Ureter (tissue), 1 donor: ENCODE measurements around the gene DENND2C. TPM values are rescaled to one million over a fixed set of nuclear protein-coding genes. Genes with fewer than 3 reads are reported as not detected.
"Not testable (repeated sequence)": the region's sequence is repeated elsewhere in the genome, so short reads cannot be mapped to it uniquely, and the experiment has no call there.

Source experiments
- DNase-seq: peaks from one replicate; pipeline ENCODE4 v3.0.0-alpha.2; 2020; ENCODE audit warnings: low spot score
- total RNA-seq: library from RNA; stranded (reverse); gene quantifications from one replicate; pipeline ENCODE4 v1.2.4, GENCODE V29; 2023
- donor health status: DM: yes; HTN: yes; CAD: no.

DENND2C gene
- total RNA-seq, 1 donor from 2014 or later, result 8.4 TPM

DNA sequence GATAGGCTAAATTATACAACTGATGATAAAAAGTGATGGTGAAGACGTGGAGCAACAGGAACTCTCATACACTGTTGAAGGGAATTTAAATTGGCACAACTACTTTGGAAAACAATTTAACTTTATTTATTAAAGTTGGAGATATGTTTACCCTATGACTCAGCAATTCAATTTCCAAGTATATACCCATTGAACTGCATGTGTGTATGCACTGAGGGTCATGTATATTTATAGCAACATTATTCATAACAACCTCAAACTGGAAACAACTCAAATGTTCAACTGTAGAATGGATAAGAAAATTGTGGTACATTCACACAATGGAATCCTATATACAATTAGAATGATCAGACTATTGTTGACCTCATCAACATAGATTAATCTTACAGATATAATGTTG lies 71.9 kb downstream of the DENND2C start:
- DNase-seq, result no peak

DNA sequence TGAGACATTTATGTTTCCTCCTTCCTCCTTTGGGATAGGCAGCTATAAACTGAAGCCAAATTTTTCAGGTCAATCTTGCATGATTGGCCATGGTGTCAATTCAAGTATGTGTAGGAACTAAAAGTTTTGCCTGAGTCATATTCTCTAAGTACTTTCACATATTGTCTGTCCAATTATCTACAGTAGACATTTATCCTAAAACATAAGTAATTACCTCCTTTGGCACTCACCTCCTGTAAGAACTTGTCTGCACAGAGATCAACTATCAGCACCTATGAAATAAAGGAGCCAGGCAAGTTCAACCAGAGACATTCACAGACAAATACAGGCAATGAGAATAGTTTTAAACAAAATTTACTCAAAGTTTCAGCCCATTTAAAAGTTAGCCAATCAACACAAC lies 74.2 kb downstream of the DENND2C start:
- no peak for DNase-seq

DNA sequence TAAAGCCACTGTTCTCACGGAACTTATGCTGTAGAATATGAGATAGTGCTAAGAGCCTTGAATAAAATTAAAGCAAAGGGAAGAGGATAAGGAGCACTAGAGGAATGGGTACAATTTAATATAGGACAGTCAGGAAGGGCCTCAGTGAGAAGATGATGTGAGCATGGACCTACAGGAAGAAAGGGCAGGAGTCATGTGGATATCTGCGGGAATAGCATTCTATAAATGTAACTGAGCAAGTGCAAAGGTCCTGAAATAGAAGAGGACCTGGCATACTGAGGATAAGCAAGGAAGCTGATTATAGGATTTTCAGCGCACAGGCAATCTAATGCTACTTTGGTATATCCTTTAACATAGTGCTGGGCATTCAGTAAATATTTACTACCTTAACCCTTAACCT lies 75.8 kb downstream of the DENND2C start:
- DNase-seq, result no peak

DNA sequence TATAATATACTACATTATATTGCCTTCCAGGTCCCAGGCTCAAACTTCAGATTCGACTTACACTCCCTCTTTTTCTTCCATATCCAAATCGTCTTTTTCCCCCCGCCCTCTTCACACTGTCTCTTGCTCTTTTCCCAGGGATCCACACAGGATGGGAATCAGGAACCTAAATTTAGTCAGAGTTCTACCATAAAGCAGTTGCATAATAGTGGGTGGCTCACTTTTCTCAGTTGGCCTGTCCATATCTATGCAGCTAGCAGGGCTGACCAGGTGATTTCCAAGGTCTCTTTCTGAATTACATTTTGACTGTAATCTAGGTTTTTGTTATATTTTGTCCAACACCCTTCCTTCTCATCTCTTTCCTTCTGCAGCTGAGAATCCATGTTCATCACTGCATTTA lies 80.7 kb downstream of the DENND2C start:
- DNase-seq, result no peak

DNA sequence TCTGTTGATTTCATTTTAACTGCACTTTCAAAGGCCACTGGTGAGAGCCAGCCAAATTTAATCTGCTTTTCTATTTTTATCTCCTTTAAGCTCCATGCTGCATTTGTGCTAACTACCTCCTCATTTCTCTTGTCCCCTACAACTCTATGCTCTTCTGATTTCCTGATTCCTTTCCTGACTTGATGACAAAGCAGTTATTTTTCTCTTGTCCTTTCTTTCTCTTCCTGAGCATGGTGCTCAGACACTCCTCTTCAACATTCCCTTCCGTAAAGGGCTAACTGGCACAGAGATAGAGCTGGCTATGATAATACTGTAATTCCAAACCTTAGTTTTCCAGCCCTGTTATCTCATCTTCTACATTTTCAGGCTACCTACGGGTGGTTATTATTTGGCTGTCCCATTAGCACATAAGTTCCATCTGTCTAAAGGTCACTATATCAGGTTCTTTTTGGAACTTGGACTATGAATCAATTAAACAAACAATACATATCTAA lies 81.6 kb downstream of the DENND2C start:
- DNase-seq, result no peak

DNA sequence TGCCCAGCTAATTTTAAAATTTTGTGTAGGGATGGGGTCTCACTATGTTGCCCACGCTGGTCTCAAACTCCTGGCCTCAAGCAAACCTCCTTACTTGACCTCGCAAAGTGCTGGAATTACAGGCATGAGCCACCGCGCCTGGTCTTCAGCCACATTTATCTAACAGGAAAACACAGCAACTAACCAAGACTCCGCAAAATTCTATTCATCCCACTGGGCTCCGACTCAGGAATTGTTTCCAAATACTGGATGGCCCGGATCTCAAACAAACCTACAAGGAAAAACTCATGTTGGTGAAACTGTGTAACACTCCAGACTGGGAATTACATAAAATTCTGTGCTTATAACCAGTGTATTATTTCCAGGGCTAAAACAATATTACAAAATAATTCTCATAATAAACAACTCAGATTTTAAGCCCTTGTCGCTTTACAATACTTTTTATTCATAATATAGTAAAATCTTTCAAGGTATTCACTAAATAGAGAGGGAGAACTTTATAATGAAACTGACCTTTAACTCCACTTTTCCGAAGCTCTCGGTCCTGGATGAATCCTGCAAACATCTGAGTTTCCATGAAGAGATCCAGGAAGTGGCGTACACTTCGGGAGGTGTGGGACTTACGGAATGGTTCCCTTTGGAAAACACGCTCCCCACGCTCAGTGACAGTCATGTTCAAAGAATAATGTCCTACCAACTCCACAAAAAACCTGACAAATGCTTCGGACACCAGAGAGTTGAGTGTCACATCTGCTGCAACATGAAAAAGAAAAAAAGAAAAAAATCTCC lies 82.5 kb downstream of the DENND2C start:
- no peak for DNase-seq

DNA sequence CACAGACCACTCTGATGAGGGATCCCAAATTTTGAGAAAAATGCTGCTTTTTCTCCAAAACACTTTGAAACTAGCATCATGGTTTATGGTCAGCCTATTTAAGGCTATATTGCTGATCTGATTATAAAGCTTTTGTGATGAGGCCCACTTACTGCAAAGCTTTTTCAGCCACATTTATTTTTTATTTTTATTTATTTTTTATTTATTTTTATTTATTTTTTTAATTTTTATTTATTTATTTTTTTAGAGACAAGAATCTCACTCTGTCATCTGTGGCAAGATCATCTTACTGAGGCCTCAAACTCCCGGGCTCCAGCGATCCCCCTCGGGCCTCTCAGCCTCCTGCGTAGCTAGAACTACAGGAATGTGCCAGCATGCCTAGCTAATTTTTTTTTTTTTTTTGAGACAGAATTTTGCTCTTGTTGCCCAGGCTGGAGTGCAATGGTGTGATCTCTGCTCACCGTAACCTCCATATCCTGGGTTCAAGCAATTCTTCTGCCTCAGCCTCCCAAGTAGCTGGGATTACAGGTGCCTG lies 83.3 kb downstream of the DENND2C start:
- DNase-seq, result no peak

DNA sequence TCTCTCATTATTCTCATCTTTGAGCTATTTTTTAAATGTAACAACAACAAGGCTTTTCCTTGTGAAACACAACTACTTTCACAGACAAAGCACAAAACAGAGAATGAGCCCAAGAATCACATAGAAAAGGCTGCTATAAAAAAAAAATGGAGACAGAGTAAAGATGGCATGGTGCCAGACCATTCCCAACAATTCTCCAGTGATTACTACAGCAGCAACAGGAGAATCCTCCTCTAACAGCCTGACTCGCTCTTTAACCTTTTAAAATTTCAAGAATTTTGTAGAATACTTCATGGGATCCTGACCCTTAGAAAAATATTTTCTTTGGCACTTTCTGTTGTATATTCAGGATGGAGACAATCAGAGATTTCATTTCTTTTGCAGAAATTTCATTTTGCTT lies 84.6 kb downstream of the DENND2C start:
- no peak for DNase-seq

DNA sequence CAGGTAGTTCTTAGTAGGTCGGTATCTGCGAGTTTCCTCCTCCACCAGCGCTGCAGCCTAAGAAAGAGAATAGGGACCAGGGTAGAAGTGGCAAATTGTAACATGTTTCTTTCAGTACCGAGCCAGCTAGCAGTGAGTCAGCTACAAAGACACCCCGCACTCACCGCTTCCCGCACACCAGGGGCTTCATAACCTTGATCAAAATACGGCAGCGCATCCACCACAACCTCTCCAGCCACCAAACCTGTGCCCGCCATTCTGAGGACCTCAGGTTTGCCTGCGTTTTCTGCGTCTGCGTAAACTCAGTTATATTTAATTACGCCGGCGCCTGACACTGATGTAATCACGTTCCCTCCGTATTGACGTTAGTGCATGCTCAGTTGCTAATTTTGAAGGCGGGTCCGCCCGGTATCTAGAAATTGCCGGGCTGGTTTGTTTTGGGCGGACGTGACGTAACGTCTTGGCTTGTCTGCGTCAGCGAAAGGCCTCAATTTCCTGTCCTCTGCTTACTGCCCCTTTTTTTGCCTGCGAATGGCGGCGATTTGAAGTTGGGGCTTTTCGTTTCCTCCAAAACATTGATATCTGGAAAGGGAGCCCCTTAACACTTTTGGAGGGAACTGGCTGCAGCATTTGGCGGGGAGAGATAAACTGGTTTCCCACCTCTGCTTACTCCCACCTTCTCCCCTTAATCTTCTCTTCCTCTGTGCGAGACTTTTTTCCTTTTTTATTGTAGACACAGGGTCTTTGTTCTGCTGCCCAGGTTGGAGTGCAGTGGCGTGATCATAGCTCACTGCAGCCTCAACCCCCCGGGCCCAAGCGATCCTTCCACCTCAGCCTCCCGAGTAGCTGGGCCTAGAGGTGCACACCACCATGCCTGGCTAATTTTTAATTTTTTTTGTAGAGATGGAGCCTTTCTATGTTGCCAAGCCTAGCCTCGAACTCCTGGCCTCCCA lies 88.2 kb downstream of the DENND2C start, which contains the start of gene BCAS2:
BCAS2 (minus strand) TSS at position 281 of the 953 bp plus-strand sequence; CDS start at position 257, 24 bp downstream.
- DNase-seq, result peak; percentile 98

DNA sequence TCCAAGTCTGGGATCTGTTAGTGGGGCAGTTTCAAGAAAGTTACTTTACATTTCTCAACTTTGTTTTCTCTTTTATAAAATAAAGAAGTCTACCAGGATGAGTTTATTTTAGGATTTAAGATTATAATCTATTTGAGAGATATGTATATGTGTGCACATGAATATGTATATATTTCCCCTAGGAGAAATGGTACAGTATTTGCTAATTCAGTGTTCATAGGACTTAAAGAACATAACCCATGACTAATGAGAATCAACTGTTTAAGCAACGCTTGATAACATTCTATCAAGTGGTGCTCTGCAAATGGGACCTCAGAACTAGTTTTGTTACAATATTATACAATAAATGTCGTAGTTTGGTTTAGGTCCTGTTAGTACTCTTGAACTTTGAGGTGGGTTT lies 95.5 kb downstream of the DENND2C start:
- no peak for DNase-seq

DNA sequence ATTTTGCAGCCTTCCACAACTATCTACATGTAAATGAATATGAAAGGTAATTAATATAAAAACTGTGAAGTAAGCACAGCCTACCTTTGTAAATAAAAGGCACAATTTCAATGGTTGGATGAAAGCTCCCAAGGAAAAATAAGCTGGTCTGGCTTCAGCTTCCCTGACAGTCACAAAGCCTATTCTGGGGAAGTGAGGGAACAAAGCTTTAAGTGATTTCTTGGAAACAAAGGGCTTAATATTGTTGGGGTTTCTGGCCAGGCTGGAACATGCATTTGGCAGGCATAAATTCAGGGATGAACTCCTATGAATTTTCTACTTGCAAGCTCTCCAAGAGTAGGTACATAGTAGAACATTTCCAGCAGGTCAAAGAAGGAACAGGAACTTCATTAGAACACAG lies 105.7 kb downstream of the DENND2C start:
- no peak for DNase-seq

DNA sequence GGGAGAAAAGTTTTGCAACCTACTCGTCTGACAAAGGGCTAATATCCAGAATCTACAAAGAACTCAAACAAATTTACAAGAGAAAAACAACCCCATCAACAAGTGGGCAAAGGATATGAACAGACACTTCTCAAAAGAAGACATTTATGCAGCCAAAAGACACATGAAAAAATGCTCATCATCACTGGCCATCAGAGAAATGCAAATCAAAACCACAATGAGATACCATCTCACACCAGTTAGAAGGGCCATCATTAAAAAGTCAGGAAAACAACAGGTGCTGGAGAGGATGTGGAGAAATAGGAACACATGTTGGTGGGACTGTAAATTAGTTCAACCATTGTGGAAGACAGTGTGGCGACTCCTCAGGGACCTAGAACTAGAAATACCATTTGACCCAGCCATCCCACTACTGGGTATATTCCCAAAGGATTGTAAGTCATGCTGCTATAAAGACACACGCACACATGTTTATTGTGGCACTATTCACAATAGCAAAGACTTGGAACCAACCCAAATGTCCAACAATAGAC lies 106.8 kb downstream of the DENND2C start:
- DNase-seq, result not testable (repeated sequence)

DNA sequence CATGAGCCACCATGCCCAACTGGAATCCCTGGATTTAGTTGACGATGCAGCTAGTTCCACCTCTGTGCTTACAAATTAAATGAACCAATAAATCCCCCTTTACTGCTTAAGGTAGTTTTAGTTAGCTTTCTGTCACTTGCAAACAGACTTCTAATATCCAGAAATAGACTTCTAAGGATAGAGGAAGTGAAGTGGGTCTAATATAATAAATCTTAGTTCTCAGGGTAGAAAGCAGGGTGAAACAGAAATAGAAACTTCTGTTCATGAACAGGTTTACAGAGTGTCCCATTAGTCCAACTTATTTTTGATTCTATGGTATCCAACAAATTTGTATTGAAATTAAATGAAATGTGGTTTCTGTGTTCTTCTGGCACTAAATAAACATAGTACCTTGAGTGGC lies 108.5 kb downstream of the DENND2C start:
- DNase-seq, result no peak

DNA sequence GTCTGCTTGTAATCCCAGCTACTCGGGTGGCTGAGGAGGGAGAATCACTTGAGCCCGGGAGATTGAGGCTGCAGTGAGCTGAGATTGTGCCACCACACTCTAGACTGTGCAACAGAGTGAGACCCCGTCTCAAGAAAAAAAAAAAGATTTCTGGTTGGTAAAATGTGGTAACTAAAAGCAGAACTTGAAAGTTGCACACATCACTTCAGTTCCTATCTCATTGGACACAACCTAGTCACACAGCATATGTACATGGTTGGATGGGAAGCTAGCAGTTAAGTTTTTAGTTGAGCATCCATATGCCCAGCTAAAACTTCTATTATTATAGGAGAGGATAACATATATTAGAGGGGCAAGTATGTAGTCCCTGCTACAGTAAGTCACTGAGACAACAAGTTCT lies 110.5 kb downstream of the DENND2C start:
- no peak for DNase-seq

DNA sequence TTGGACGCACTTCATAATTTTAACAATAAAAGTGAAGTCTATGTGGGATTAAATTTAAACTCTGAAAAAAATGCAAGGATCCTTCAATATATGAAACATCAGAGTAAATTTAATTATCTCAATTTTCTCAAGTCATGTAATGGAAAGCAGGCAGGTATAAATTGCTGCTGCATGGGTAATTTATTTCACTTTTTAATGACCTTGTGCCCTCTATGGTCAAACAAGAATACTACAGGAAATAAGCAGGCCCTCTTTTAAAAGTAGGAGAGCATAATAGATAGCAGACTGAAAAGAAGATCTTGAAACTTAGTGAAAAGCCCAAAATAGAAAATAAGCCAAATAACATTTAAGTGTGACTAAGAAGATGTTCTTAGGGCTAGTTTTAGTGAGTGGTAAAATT lies 111.3 kb downstream of the DENND2C start:
- no peak for DNase-seq

DNA sequence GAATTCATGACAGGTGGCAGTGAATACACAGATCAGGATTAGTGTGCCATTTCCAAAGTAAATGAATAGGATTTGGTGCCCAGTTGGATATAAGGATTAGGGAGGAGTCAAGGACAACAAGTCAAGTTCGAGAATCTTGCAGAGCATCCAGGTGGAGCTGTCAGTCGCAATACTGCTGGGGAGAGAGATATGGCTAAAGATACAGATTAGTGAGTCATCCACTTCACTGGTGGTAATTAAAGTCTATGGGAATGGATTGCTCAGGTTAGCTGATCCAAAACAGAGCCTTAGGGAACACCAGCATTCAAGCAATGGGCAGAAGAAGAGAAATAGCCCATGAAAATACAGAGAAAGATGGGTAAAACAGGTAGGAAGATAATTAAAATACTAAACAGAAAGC lies 115.3 kb downstream of the DENND2C start:
- DNase-seq, result no peak

DNA sequence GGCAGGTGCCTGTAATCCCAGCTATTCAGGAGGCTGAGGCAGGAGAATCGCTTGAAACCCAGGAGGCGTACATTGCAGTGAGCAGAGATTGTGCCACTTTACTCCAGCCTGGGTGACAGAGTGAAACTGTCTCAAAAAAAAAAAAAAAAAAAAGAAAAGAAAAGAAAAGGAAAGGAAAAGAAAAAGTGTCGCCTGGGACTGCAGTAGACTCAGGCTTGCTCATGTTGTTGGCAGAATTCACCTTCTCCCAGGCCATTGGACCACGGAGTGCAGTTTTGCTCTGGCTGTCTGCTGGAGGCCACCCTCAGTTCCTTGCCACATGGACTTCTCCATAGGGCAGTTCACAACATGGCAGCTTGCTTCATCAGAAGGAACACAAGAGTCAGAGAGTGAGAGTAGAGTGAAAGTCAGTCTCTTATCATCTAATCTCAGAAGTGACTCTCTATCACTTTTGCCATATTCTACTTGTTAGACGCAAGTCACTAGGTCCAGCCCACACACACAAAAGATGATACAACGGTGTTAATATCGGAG lies 117.7 kb downstream of the DENND2C start:
- DNase-seq, result no peak

DNA sequence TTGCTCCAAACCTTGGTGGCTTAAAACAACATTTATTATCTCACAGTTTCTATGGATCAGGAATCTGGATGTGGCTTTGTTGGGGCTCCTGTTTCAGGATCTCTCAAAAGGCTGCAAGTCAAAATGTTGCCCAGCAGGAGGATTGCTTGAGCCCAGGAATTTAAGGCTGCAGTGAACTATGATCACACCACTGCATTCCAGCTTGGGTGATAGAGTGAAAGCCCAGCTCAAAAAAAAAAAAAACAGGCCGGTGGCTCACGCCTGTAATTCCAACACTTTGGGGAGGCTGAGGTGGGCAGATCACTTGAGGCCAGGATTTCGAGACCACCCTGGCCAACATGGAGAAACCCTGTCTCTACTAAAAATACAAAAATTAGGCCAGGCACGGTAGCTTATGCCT lies 118.4 kb downstream of the DENND2C start:
- DNase-seq, result no peak

DNA sequence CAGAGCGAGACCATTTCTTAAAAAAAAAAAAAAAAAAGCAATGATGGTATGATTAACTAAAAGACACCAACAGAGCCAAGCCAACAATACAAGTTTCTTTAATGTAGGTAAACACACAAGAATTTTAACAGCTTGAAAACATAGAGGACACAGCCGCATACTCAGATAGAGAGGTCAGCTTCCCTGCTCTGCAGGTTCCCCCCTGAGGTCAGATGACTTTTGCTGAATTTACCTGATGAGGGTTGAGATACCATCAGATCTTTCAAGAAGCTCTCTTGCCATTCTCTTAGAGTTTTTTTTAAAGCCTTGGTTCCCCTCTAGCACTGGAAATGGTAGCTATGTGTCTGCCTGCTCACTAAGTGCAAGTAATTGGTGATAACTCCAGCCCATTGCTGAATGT lies 119.5 kb downstream of the DENND2C start:
- DNase-seq, result no peak

DNA sequence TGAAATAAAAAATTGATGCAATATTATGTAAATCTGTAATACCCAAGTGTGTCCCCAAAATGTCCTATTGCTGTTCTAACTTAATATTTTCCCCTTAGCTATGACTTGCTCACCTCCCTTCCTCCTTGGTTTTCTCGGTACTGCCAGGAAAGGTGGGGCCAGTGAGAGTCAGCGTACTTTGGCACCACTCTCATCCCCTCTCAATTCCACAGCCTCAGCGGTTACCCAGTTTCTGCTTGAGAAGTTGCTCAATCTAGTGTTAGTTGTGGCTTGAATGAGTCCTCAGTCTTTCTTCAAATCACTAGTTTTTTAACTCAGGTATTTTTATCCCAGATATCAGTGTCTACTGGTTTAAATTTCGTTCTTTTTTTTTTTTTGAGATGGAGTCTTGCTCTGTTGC lies 120.7 kb downstream of the DENND2C start:
- DNase-seq, result no peak

DNA sequence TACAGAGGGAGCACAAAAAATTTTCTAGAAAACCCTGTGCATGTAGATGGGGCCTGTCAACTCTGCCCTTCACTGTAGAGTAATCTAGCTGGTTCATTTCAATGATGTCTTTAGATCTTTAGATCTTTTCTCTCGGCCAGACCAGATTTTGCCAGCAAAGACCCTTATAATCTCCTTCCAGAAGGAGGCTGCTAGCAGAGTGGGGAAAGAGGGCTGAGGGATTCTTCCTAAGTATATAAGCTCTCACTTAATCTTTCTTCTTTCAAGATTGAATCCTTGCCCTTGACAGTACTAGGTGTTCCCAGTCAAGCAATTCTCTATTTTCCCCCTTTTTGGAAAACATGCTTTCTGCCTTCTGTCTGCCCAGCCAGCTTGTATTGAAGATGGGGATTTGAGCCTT lies 122.8 kb downstream of the DENND2C start:
- DNase-seq, result no peak

DNA sequence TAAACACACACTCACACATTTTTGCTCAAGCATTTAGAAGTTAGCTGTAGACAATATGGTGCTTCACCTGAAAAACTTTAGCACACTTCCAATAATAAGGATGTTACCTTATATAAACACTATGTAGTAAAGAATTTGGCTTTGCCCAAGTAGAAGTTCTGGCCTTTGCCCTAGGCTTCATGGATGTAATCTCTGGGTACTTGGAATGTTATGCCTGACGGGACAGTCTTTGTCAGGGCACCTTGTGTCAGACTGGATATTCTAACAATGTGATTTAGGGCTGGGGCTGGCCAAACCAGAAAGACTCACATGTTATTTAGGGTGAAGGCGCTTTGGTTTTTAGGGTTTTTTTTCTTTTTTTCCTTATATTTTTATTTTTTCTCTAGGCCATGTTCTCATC lies 124.1 kb downstream of the DENND2C start:
- DNase-seq, result no peak
